ENCODE measurements around the gene UQCRC1.

Gene UQCRC1

DNA sequence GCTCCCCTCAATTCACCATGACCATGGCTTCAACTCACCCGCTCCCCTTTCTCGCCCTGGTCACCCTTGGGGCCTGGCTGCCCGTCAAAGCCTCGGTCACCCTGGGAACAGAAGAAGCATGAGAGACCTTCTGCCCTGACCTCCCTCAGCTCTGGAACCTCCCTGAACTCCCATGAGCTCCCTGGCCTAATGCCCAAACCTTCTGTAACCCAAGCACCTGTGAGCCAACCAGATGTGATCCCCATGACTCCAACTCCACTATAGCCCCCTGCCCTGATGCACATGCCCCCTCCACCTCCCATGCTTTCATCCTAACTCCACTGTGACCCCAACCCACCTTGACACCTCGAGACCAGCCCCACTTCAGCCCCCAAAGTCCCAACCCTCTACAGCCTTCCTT, 42.4 kb downstream of the UQCRC1 start:
- no peak for FAIRE-seq

DNA sequence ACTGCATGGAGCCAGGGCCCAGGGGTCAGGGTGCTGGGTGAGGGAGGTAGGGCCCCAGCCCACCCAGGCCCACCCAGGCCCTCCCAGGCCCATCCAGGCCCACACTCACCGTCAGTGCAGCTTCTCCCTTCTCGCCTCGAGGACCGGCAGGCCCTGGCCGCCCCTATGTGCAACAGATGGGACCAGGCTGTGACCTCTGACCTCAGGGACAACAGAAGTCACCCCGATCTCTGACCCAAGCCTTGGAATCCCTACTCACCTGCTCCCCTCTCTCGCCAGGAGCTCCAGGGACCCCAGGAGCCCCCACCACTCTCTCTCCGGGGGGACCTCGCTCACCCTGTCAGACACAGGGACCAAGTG, 43.1 kb downstream of the UQCRC1 start:
- FAIRE-seq: no peak

More for the DNA sequence above, 42.4 kb downstream of the UQCRC1 start:
- no peak for DNase-seq (ENCODE audit: insufficient read length)
- TF ChIP-seq TAF1 (IDR thresholded peaks at IDR 0.05; ENCODE audit: borderline replicate concordance, low read depth, low read length): no peak
- no peak for TF ChIP-seq POLR2AphosphoS5 (IDR thresholded peaks at IDR 0.05; ENCODE audit: low read depth, low read length)
- no peak for TF ChIP-seq POLR2A (IDR thresholded peaks at IDR 0.05; ENCODE audit: low read depth, low read length)

DNA sequence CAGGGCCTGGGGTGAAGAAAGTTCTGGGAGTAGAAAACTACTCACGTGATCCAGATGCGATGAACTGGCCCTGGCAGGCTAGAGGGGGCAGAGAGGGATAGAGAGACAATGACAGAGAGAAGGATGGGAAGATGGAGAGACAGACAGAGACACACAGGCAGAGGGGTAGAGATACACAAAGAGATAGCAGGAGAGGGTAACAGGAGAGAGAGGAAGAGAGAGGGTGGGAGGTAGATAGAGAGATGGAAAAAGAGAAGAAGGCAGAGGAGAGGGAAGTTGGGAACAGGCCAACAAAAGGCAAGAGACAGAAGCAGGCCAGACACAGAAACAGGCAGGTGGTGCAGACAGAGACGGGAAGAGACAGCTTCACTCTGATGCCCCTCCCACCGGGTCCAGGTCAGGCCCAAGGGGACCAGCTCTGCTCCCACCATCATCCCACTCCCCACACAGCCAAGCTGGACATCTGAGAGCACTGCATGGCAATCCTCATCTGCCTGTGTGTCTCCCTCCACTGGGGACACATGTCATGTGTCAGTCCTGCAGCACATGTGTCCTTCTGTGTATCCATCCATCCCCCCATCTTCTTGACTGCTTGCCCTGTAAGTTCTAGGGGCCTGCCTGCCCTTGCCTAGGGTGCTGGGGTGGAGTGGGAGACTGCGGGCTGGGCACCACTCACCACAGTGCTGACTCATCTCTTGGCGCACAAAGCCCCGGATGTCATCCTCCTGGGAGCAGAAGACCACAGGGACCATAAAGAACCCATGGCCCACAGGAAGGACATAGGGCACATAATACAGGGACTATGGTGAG, 43.6 kb downstream of the UQCRC1 start:
- FAIRE-seq (peak; percentile 48), DNase-seq (ENCODE audit: insufficient read length) (no peak)
- TF ChIP-seq POLR2A (IDR thresholded peaks at IDR 0.05; ENCODE audit: low read depth, low read length): no peak
- no peak for TF ChIP-seq TAF1 (IDR thresholded peaks at IDR 0.05; ENCODE audit: borderline replicate concordance, low read depth, low read length)
- no peak for TF ChIP-seq POLR2AphosphoS5 (IDR thresholded peaks at IDR 0.05; ENCODE audit: low read depth, low read length)

More for the DNA sequence above, 43.1 kb downstream of the UQCRC1 start:
- DNase-seq (ENCODE audit: insufficient read length): no peak
- TF ChIP-seq POLR2A (IDR thresholded peaks at IDR 0.05; ENCODE audit: low read depth, low read length) (no peak), POLR2AphosphoS5 (IDR thresholded peaks at IDR 0.05; ENCODE audit: low read depth, low read length) (no peak), TAF1 (IDR thresholded peaks at IDR 0.05; ENCODE audit: borderline replicate concordance, low read depth, low read length) (no peak)

DNA sequence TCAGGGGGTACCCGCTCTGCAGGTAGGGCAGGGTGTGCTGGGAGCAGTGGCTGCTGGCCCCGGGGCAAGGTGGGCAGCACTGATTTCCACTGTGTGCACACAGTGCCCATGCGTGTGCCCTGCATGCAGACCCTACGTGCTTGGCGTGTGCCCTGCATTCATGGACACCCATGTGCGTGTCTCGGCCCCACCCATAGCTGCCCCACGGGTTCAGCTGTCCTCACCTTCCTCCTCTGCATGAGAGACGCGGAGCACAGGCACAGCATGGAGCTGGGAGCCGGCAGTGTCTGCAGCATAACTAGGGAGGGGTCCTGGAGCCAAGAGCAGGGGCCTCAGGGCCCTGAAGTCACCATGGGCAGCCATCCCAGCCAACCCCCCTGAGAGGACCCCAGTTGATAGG, 44.3 kb downstream of the UQCRC1 start:
- no peak for FAIRE-seq
- no peak for TF ChIP-seq POLR2AphosphoS5 (IDR thresholded peaks at IDR 0.05; ENCODE audit: low read depth, low read length)
- TF ChIP-seq TAF1 (IDR thresholded peaks at IDR 0.05; ENCODE audit: borderline replicate concordance, low read depth, low read length): no peak
- TF ChIP-seq POLR2A (IDR thresholded peaks at IDR 0.05; ENCODE audit: low read depth, low read length): no peak
- DNase-seq (ENCODE audit: insufficient read length): no peak

DNA sequence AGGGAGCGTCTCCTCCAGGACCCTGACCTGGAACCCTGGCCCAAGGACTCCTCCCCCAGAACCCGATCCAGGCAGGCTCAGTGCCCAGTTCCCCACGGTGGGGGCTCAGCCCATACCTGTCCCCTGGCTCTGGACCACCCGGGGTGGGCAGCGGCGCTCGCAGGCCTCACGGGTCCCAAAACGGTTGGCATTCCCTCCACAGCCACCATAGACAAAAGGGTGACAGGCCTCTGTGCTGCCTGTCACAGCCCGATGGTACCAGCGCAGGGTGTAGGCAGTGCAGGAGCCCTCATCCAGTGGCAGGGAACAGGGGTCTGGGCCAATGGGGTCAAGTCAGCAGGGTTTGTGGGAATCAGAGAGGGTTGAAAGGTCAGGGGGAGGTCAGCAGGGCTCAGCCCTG, 44.8 kb downstream of the UQCRC1 start:
- TF ChIP-seq TAF1 (IDR thresholded peaks at IDR 0.05; ENCODE audit: borderline replicate concordance, low read depth, low read length) (no peak), POLR2AphosphoS5 (IDR thresholded peaks at IDR 0.05; ENCODE audit: low read depth, low read length) (no peak), POLR2A (IDR thresholded peaks at IDR 0.05; ENCODE audit: low read depth, low read length) (no peak)
- no peak for DNase-seq (ENCODE audit: insufficient read length)
- no peak for FAIRE-seq

DNA sequence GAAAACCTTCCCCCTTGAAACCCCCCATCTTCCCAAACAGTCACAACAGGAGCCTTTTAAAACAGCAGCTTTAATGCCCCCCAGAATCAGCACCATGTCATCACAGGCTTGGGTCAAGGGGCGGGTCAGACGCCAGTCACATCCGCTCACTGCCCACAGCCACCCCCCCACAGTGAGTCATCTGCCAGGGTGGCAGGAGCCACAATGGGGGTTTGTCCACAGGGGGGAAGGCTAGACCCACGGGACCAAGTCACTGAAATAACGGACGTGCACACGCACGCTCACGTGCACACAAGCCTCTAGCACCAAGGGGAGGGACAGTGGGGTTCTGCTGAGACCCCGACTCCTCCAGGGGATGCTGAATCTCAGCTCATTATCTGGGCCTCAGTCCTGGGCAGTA, 45.4 kb downstream of the UQCRC1 start:
- no peak for FAIRE-seq
- no peak for DNase-seq (ENCODE audit: insufficient read length)
- TF ChIP-seq POLR2A (IDR thresholded peaks at IDR 0.05; ENCODE audit: low read depth, low read length): no peak
- no peak for TF ChIP-seq POLR2AphosphoS5 (IDR thresholded peaks at IDR 0.05; ENCODE audit: low read depth, low read length)
- no peak for TF ChIP-seq TAF1 (IDR thresholded peaks at IDR 0.05; ENCODE audit: borderline replicate concordance, low read depth, low read length)

DNA sequence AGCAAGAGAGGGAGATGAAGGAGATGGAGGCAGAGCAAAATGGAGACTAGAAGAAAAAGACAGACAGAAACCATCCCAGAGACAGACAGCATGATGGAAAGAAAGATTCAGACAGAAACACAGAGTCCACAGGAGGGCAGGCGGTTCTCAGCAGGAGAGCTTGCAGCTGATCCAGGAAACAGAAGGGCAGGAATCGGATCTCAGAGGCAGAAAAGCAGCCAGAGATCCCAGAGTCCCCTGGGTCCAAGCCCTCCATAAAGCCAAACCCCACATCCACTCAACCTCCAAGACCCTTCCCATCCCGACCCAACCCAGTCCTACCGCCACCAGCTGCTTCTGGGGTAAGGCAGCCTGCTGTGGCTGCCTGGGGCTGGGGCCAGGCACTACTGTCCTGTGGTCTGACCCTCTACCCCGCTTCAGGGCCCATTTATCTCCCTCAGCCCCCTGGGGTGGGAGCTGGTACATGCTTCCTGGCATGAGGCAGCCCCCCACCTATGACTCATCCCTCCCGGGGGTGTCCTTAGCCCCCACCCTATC, 46.0 kb downstream of the UQCRC1 start, which contains the start of gene UCN2:
Gene UCN2 (minus strand): TSS at position 400 of the 537 bp plus-strand sequence. CDS start 657 bp downstream, outside the sequence.
- FAIRE-seq (no peak), DNase-seq (ENCODE audit: insufficient read length) (no peak)
- no peak for TF ChIP-seq POLR2AphosphoS5 (IDR thresholded peaks at IDR 0.05; ENCODE audit: low read depth, low read length)
- TF ChIP-seq POLR2A (IDR thresholded peaks at IDR 0.05; ENCODE audit: low read depth, low read length): no peak
- TF ChIP-seq TAF1 (IDR thresholded peaks at IDR 0.05; ENCODE audit: borderline replicate concordance, low read depth, low read length): no peak

DNA sequence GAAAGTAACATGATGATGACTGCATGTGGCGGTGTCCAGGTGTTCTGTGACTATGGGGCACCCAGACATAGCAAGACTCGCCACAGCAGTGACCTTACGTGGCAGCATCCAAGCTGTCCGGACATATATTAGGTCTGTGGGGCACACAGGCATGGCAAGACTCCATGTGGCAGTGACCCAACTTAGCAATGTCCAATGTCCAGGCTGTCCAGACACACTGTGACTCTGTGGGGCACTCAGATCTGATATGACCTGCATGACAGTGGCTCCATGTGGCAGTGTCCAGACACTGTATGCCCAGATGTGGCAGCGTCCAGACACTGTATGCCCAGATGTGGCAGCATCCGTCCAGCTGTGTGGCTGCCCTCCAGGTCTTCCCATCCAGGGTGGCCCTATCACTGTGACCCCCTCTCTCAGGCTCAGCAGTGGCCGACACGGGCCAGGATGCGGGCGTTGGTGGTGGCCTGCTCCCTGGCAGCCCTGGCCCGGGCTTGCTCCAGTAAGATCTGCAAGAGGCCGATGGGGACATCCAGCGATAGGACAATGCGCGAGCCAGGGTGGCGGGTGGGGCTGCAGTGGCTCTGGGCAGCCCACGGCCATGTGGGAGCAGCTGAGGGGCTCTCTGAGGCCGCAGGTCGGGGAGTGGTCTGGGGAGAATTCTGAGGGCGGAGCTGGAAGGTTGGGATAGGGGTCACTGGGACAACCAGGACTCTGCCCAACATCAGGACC, 46.9 kb downstream of the UQCRC1 start:
- DNase-seq (ENCODE audit: insufficient read length) (no peak), FAIRE-seq (no peak)
- no peak for TF ChIP-seq POLR2AphosphoS5 (IDR thresholded peaks at IDR 0.05; ENCODE audit: low read depth, low read length)

DNA sequence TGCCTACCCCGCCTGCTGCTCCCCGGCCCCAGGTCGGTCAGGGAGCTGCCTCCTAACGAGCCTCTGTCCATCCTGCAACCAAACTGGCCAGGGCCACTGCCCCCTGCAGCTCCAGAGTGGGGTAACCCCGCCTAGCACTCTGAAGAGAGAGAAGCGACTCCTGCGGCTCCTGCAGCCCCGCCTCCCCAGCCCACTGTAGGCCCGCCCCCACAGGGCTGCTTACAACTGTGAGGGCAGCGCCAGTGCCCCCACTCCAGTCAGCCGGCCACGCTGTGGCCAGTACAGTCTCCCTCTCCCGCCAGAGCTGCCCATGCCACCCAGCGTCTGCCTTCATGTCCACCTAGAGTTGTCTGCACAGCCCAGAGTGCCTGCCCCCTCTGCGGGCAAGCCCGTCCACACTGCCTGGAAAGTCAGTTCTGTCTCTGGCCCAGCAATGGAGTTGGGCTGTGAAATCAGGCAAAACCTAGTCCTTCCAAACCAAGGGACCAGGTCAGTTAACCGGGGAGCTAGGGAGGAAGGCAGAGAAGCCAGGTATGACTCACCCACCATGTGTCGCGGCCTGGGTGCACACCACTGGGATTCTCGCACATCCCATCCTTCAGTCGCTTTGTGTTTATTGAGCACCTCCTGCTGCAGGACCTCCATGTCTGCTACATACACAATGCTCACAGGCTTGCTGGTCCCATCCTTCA, 48.3 kb downstream of the UQCRC1 start:
- TF ChIP-seq POLR2A (IDR thresholded peaks at IDR 0.05; ENCODE audit: low read depth, low read length) (no peak), TAF1 (IDR thresholded peaks at IDR 0.05; ENCODE audit: borderline replicate concordance, low read depth, low read length) (no peak), POLR2AphosphoS5 (IDR thresholded peaks at IDR 0.05; ENCODE audit: low read depth, low read length) (no peak)
- FAIRE-seq: no peak
- DNase-seq (ENCODE audit: insufficient read length): no peak

DNA sequence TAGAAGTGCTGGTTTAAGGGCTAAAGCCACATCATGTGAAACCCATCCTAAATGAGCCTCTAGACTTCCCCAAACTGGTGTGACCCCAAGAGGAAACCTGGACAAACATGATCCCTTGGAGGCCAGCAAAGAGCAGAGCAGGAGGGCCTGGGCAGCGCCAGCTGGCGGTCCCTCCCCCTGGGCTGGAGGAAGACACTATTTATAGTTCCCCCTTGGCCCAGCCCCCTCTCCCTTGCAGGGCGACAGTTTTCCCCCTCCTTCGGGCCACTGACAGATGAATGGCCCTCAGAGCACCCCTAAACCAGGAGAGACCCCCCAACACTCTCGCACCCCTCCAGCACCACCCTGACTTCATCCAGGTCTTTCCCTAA, 48.8 kb downstream of the UQCRC1 start:
- DNase-seq (ENCODE audit: insufficient read length): no peak
- TF ChIP-seq POLR2A (IDR thresholded peaks at IDR 0.05; ENCODE audit: low read depth, low read length): no peak
- no peak for TF ChIP-seq TAF1 (IDR thresholded peaks at IDR 0.05; ENCODE audit: borderline replicate concordance, low read depth, low read length)
- TF ChIP-seq POLR2AphosphoS5 (IDR thresholded peaks at IDR 0.05; ENCODE audit: low read depth, low read length): no peak
- no peak for FAIRE-seq

DNA sequence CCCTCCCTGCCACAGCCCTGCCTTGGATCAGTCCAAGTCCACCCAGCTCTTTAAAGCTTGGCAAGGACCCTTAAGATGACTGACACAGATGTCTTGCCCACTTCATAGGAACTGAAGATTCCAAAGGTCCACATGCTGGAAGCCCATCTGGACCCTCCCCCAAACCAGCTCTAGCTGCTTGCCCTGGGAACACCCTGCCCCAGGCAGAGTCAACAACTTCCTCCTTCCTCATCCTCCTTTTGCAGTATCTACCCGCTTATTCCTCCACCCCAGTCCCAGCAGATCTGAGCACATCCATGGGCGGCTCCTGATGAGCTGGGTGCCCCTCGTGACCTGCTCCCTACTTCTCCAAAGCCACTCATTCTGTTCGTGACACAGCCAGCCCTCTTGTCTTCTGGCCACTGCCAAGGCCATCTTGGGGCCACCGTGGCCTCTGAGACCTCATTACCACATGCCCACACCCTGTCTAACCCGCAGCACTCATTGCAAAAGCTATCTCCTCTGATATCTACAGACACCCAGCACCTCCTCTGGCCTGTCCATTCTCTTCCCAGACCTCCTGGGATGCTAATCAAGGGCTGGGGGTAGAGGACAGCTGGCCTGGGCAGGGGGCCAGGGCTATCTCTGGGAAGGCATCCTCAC, 50.8 kb downstream of the UQCRC1 start:
- TF ChIP-seq POLR2AphosphoS5 (IDR thresholded peaks at IDR 0.05; ENCODE audit: low read depth, low read length) (no peak), TAF1 (IDR thresholded peaks at IDR 0.05; ENCODE audit: borderline replicate concordance, low read depth, low read length) (no peak), POLR2A (IDR thresholded peaks at IDR 0.05; ENCODE audit: low read depth, low read length) (no peak)
- DNase-seq (ENCODE audit: insufficient read length): no peak

More for the DNA sequence above, 50.8 kb downstream of the UQCRC1 start:
- no peak for FAIRE-seq
